HG03575 (cell line): ENCODE results near the gene NDUFAB1.
"Not testable (repeated sequence)": the region's sequence is repeated elsewhere in the genome, so short reads cannot be mapped to it uniquely, and the experiment has no call there.

ENCODE experiments used
- ATAC-seq: cut with Tn5 transposase; IDR thresholded peaks from one replicate; pipeline ENCODE4 v1.9.1; 2021; ENCODE audit not compliant: unreplicated experiment, insufficient number of reproducible peaks, low FRiP score; ENCODE audit errors: extremely low read depth

NDUFAB1 gene

GRCh38 chr16:23561586-23561985, 34.5 kb downstream of the NDUFAB1 start:
- ATAC-seq: no peak

- no peak for ATAC-seq
Observed at GRCh38 chr16:23557779-23558702, 38.1 kb downstream of the NDUFAB1 start.

DNA sequence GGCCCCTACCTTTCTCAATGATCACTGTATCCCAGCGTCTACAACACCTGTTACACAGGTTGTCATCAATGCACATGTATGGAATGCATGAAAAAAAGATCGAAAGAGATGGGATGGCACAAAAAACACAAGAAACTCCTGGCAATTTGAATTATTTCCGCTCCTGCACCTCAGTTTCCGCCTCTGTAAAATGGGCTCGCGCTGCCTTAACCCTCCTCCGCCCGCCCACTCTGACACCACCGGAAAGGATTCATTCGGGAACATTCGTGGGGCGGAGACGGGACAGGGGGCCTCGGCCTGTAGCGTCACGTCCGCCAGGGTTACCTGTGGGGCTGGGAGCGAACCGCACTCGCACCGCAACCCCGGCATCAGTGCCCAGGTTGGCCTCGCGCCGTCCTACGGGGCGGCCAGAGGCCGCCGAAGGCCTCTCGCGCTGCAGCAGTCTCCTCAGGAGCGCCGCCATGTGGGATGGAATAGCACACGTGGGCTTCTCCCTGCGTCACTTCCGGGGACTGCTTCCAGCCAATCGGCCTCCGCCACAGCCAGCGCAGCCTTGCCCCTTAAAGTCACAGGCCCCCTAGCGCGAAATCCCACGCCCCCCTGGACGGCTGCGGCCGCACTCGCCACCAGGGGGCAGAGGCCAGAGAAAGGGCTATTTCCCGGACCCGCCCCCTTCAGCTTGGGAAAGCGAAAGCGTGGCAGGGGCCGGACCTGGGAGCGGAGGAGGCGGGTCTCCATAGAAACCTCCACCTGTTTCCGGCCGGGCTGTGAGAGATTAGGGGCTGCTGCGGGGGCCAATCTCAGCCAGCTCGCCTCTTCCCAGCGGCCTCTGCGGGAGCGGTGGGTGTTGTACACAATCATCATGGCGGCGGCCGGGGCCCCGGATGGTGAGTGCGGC, 39.0 kb downstream of the NDUFAB1 start, which contains the start of the genes EARS2 and UBFD1:
EARS2 (minus strand) TSS at position 470 of the 898 bp plus-strand sequence; CDS start at position 463, 7 bp downstream.
UBFD1 (plus strand) TSS at position 847 of the 898 bp plus-strand sequence; CDS start at position 863, 16 bp downstream.
- peak; percentile 51 for ATAC-seq

DNA sequence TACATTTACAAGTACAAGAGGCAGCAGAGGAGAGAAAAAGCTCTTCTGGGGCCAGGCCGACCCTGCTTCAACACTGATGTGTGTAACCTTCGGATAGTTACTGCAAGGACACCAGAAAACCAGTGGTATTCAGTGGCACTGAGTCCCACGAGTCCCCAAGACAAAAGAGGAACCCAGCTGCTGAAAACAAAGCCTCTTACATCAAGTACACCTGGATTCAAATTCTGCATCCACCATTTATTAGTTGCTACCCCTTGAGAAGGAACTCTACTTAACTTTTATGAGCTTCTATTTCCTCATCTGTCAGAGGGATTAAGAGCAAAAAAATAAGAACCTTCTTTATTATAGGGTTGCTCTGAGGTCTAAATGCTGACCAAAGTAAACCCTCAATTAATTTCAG, 41.6 kb downstream of the NDUFAB1 start:
- ATAC-seq: no peak

GRCh38 chr16:23552161-23552560, 44.0 kb downstream of the NDUFAB1 start:
- ATAC-seq: no peak

- ATAC-seq: no peak
Observed at GRCh38 chr16:23549938-23550337, 46.2 kb downstream of the NDUFAB1 start.

DNA sequence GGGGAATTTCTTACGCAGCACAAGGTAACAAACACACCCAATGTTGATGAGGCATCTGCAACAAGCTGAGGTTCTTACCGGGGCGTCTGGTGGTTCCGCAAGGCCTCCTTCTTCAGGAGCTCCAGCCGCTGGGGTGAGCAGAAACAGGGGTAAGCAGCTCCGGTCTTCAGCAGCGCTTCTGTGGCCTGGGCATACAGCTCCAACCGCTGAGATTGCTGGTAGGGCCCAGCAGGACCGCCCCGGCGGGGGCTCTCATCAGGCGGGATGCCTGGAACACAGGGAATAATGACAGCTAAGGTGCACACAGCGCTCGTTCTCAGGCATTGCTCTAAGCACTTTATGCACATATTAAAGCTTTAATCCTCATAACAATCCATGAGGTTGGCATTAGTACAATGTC, 51.7 kb downstream of the NDUFAB1 start:
- ATAC-seq: no peak

DNA sequence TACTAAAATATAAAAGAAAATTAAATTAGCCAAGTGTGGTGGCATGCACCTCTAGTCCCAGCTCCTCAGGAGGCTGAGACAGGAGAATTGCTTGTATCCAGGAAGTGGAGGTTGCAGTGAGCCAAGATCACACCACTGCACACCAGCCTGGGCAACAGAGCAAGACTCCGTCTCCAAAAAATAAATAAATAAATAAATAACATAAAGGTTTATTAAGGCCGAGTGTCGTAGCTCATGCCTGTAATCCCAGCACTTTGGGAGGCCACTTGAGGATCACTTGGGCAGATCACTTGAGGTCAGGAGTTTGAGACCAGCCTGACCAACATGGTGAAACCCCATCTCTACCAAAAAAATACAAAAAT, 55.3 kb downstream of the NDUFAB1 start:
- ATAC-seq: not testable (repeated sequence)

GRCh38 chr16:23539984-23540816, 55.9 kb downstream of the NDUFAB1 start:
- no peak for ATAC-seq

DNA sequence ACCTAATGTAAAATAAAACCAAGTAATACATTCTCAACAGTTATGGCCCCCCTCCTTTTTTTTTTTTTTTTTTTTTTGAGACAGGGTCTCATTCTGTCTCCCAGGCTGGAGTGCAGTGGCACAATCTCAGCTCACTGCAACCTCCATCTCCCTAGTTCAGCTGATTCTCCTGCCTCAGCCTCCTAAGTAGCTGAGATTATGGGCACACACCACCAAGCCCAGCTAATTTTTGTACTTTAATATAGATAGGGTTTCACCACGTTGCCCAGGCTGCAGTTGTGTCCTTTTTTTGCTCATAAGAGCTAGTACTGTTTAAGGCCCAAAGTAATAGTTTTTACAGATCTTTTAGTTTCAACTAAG, 57.2 kb downstream of the NDUFAB1 start:
- no peak for ATAC-seq

DNA sequence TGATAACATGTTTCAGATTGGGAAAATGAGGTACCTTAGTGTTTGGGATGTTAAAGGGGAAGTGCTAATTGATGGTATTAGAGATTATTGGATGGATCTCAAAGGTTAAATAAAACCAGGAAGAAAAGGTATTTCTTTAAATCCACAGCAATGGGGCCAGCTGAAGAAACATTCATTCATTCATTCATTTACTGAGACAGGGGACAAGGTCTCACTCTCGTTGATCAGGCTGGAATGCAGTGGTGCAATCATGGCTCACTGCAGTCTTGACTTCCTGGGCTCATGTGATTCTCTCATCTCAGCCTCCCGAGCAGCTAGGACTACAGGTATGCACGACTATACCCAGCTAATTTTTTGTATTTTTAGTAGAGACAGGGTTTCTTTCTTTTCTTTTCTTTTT, 58.7 kb downstream of the NDUFAB1 start:
- ATAC-seq: no peak

GRCh38 chr16:23535901-23536300, 60.2 kb downstream of the NDUFAB1 start:
- ATAC-seq: no peak

- no peak for ATAC-seq
Observed at GRCh38 chr16:23534868-23535860, 61.0 kb downstream of the NDUFAB1 start.

DNA sequence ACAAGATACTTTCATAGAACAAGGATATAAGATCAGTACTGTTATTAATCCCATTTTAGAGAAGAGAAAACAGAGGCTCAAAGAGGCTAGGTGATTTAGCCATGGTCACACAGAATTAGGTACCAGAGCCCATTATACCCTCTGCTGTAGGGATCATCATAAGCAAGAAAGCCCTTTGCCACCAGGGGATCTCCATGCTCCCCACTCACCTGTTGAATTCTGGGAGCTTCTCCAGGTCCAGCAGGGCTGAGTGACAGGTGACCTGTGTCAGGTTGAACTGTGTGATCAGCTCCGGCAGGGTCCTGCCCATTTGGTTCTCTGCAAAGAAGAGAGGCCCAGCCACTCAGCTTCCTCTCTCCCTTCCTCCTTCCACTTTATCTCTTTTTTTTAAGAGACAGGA, 63.7 kb downstream of the NDUFAB1 start:
- ATAC-seq: no peak
